Measurements from ENCODE around the gene CEP41.
A peak's percentile ranks its signal among the peaks of the same experiment; 100 is the strongest.

Gene CEP41, protein sequence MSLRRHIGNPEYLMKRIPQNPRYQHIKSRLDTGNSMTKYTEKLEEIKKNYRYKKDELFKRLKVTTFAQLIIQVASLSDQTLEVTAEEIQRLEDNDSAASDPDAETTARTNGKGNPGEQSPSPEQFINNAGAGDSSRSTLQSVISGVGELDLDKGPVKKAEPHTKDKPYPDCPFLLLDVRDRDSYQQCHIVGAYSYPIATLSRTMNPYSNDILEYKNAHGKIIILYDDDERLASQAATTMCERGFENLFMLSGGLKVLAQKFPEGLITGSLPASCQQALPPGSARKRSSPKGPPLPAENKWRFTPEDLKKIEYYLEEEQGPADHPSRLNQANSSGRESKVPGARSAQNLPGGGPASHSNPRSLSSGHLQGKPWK

DNA sequence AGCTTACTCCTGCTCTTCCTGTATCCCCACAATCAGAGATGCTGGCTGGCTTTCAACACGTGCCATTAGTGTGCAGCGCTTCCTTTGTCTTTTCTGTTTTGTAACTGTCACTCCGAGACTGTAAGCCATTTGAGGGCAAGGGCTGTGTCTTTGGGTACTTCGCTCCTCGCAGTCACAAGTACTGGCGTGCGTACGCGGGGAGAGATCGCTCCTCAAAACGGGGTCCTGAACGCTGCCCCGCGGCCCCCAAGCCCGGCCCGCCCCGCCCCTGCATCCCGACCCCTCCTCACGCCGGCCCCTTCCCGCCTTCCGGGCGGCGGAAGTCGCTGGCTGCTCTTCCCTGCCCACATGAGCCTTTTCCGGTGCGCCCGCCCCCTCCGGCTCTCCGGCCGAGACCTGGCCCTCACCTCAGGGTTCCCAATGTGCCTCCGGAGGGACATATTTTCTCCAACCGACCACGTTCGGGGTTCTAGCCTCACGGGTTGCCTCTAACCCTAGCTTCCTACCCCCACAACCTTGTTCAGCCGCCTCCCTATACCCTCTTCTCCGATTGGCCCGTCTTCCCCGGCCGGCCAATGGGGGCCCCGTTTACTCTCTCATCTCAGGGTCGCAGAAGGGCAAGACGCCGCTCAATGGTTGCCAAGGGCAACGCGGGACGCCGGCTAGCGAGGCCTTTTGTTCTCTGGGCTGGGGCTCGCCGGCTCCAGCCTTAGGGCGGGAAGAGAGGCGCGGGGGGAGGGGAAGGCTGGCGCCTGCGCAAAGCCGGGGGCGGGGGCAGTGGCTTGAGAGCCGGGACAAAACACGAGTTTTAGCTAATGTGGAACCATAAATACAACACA lies at the start of gene CEP41:
TSS of gene CEP41 (minus strand) at position 490 of the 839 bp plus-strand sequence. CDS start at position 440, 50 bp downstream.
- peak; percentile 99 for DNase-seq (ENCODE audit: low spot score)

DNA sequence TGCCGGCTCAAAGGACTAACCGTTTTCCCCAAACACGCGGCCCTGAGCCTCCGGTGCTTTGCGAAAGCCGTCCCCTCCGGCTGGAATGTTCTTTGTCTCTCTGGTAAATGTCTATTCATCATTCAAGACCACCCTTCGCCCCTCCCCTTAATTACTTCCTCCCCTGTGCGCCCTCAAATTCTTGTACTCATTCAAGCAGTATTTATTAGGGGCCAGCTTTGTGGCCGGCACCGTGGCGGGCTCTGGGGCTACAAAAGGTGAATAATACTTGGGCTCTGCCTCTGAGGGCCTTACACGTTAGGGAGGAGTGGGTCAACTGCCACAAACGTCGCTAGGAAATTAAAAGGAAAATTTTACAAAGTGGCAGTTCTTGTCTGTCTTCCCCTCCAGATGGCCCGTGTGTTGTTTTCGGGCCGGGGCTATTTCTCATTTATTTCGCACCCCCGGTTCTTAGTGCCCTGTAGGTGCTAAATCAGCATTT lies 49.5 kb upstream of the CEP41 start:
- peak; percentile 57 for DNase-seq (ENCODE audit: low spot score)

DNA sequence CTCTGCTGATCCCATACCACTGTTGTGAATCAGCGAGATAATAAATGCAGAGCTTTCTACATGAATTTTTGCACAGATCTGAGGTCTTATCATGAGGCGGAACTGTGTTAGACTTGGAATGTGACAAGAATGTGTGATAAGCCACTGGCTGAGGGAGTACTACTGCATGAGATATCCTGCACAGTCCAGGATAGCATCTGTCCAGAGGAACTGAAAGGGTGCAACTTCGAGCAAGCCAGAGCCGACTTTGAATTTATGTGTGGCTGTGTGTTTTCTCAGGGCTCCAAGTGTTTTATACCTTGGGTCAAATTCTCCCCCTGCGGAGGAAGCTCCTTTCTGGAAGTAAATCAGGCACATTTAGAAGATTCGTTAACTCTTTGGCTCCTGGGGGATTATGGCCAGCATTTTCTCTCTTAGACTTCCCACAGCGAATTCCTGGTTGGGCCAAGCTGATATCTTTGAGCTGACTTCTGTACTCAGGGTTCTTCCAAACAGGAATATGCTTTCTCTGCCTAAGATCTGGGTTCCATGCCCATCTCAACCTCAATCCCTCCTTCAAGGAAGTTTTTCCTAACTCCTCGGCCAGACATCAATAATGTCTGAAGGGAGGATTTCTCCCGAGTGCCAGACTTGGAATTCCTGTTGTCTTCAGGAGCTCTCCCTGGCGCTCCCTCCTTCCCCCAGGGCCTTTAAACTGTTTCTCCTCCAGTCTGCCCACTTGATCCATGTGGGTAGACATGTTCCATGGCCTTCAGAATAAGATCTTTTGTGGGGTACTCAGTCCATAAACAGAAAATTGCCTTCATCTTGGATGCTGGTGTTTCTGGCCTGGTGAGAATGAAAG lies 48.5 kb upstream of the CEP41 start:
- DNase-seq (ENCODE audit: low spot score): no peak

DNA sequence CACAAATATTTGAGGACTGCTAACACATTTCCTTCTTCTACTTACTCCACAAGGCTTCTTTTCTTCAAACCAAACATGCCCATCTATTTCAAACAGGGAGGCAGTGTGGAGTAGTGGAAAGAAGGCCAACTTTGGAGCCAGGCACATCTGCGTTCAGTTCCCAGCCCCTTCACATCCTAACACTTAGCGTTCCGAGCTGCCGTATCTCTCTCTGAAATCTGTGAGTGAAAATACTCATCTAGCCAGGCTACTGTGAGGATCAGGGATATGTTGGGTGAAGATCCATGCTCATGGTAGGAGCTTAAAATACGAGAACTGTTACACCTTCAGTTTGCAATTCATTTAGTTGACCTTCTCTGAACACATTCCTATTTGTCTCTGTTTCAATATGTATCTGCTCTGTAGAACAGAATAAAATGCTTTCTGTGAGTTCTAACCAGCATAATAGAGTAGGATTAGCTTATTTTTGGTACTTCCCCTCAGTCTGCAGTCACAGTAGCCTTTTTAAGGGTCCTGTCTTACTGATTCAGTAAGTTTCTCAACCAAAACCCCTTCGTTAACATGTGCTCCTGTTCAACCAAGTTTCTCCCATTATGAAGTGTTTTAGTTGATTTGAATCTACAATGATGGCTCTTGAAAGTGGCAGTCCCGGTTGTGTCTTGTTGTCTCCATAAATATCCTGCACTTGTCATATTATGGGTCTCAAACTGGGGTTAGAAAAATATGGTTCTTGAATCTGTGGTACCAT lies 47.8 kb upstream of the CEP41 start:
- no peak for DNase-seq (ENCODE audit: low spot score)

DNA sequence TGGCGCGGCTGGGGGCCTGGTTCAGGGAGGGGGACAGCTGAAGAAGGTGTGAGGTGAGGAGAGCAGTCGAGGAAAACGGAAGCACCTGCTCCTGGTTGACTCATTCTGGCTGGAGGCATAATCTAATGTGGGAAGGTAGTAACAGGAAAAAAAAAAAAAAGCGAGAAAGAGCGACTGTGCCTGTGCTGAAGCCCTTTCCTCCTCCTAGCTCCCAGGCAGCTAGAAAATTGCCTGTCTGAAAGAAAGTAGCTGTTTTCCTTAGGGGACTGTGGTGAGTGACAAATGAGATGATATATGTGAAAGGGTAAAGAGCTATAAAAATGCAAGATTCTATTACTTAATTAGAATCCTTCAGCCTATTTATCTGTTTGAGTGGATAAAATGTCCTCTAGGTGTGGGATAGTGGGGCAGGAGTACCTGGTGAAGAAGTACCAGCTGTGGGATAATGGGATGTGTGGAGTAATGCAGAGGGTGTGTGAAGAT lies 46.2 kb upstream of the CEP41 start:
- DNase-seq (ENCODE audit: low spot score): no peak

DNA sequence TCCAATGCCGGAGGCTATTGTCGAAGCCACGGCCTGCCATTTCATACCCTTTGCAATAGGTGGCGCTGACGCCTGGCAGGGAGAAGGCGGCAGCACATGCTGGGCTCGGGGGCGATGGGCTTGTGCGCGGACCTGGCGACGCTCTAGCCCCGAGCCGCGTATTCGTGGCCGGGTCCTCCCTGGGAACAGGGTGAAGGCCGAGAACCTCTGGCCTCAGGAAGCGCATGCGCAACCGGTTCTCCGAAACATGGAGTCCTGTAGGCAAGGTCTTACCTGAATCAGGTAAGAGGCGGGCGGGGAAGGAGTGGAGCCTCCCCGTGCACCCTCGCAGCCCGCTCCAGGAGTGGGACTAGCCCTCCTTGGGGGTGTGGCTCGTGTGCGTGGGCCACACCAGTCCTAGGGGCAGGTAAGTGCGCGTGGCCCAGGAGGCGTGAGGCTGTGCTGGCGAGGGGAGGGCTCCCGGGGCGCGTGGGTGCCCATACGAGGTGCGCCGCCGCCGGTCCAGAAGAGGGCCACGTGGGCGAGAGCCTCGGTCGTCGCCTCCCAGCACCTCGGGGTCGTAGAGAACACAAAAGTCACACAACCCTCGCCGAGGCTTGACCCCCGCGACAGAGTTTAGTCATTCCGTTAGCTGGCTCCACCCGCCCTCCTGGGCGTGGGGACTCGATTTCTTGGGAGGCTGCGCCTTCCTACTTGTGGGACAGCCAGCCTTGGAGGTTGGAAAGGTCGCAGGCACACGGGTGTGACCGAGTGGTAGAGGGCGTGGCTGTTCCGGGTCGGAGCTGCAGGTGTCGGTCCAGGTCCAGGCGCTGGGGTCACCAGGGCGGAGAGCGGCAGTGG lies 45.5 kb upstream of the CEP41 start:
- DNase-seq (ENCODE audit: low spot score): peak; percentile 86

DNA sequence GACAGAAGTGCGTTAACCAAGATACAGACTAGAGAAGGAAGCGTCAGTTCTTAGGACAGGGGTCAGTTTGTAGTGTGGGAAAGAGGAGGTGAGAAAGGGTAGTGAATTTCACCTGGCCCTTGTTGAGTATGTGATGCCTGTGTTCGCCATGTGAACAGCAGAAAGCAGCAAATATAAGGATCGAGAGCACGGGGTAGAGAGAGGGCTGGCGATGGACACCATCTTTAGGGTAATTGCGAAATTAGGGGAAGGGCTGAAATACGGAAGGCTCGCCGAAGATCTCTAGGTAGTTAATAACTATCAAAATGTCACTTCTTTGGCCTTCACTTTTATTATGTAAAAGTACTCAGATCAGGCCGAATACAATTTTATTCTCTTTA lies 44.9 kb upstream of the CEP41 start:
- no peak for DNase-seq (ENCODE audit: low spot score)

DNA sequence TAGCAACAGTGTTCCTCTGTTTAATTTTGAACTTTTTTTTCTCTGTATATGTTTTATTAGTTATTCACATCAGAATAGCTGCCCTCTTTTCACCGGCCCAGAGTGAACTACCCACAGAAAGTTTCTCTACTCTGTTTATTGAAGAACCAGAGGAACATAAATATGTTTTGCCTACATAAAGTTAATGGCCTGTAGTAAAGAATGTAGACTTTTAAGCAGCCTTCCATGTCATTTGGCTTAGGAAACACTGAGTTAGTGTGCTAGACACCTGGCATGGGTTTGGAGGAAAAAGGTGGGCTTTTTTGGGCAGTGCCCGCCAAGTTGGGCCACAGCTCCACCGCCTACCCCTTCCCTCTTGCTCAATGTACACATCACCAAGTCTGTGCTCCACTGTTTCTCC lies 42.2 kb upstream of the CEP41 start:
- no peak for DNase-seq (ENCODE audit: low spot score)

DNA sequence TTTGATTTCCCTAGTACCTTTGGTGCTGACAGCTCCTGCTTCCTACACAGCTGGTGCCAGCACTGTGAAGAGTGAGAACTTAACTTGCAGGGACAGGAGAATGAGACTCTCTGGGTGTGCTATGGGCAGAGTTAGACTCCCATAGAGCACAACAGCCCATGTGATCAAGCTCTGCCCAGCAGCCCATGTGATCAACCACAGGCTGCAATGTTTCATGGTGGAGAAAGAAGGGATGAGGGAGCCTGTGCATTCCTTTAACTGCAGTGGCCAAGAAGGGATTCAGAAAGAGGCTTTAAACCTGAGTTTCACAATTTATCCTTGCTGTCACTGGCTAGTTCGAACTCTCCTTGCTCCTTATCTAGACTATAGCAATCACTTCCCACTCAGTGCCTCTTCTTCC lies 41.1 kb upstream of the CEP41 start:
- no peak for DNase-seq (ENCODE audit: low spot score)

DNA sequence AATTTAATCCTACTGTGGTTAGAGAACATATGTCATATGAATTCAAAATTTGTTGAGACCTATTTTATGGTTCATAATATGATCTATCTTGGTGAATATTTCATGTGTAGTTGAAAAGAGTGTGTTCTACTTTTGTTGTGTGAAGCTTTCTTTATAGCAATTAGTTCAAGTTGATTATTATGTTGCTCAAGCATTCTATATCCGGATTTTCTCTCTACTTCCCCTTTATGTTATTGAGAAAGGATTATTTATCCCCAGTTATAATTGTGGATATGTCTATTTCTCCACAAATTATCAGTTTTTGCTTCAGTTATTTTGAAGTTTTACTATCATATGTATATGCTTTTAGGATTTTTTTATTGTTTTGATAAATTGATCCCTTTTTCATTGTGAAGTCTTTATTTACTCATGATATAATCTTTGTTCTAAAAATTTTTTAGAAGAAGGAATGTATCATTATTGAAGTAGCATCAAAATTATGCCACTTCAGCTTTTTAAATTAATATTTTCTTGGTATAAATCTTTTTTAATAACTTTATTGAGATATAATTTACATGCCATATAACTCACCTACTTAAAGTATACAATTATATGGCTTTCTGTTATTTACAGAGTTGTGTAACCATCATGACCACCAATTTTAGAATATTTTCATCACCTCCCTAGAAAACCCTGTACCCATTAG lies 39.0 kb upstream of the CEP41 start:
- no peak for DNase-seq (ENCODE audit: low spot score)

DNA sequence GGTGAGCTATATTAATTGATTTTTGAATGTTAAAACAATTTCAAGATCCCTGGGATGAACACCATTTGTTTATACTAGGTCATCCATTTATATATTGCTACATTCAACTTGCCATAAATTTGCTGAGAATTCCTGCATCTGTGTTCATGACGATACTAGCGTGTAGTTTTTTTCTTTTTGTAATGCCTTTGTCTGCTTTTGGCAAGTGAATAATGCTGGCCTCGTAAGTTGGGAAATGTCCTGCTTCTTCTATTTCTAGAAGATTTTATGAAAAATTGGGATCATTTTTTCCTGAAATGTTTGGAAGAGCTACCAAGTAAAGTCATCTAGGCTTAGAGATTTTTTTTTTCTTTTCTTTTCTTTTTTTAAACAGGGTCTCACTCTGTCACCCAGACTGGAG lies 38.2 kb upstream of the CEP41 start:
- DNase-seq (ENCODE audit: low spot score): no peak

DNA sequence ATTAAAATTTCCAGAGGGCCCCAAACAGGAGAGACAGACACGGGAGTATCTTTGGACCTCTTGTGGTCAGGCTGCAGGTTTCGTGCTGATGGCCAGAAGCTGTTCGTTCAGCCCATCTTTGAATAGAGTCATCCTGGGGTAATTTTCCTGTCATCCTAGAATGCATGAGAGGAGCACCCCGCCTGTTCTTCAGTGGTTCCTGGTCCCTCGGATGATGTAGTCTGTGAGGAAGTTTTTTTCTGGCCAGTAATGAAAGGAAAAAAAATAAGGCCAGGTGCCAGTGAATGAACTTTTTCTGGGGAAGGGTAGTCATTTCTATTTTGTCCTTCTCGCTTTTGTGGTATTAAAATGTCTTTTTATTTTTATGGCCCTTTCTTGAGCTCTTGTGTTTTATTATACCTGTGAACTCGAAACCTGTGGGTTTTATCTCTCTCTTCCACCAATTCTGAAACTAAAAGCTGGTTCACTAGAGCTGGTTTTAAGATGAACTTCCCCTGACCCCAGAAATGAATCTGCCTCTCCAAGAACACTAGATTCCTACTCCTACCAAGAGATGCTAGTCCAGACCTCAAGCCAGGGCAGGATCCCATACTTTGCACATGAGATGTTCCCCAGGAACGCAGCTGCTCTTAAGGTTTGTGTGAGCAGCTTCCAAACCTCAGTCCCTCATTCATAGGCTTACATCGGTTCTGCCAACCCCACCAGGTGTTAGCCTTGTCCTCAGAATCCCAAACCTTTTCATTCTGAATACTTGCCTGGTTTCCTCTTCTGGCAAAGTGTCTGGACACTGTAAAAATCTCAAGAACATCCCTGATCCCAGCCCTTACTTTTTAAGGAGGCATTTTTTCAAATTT lies 35.7 kb upstream of the CEP41 start:
- DNase-seq (ENCODE audit: low spot score): no peak

- DNase-seq (ENCODE audit: low spot score): no peak
These were observed 35.0 kb upstream of the CEP41 start for GRCh38 chr7:130475776-130476175.

- no peak for DNase-seq (ENCODE audit: low spot score)
These were observed 33.1 kb upstream of the CEP41 start for GRCh38 chr7:130473876-130474275.

DNA sequence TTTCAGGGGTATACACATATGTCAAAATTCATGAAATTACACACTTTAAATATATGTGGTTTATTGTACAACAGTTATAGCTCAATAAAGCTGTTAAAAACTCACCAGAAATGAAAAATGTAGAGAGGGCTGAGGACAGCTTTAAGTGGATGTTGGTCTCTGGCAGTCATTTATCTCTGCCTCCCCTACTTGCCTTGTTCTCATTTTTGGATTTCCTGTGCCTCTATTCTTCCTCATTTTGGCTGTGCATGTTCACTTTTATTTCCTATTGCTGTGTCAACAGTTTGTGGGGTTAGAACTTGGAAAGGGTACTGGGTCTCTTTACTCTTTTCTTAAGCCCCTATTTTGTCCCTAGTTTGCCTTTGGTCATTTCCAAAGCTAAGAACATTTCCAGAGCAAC lies 32.5 kb upstream of the CEP41 start:
- no peak for DNase-seq (ENCODE audit: low spot score)

- no peak for DNase-seq (ENCODE audit: low spot score)
These were observed 31.2 kb upstream of the CEP41 start for GRCh38 chr7:130471974-130472373.

- DNase-seq (ENCODE audit: low spot score): no peak
These were observed 27.8 kb upstream of the CEP41 start for GRCh38 chr7:130468612-130469011.

- DNase-seq (ENCODE audit: low spot score): no peak
These were observed 23.0 kb upstream of the CEP41 start for GRCh38 chr7:130463553-130464434.
